ENCODE results near the gene GALNT6. TPM values are rescaled to one million over a fixed set of nuclear protein-coding genes. Genes with fewer than 3 reads are reported as not detected.

The GALNT6 gene, protein sequence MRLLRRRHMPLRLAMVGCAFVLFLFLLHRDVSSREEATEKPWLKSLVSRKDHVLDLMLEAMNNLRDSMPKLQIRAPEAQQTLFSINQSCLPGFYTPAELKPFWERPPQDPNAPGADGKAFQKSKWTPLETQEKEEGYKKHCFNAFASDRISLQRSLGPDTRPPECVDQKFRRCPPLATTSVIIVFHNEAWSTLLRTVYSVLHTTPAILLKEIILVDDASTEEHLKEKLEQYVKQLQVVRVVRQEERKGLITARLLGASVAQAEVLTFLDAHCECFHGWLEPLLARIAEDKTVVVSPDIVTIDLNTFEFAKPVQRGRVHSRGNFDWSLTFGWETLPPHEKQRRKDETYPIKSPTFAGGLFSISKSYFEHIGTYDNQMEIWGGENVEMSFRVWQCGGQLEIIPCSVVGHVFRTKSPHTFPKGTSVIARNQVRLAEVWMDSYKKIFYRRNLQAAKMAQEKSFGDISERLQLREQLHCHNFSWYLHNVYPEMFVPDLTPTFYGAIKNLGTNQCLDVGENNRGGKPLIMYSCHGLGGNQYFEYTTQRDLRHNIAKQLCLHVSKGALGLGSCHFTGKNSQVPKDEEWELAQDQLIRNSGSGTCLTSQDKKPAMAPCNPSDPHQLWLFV
- total RNA-seq = 1 to 10 TPM in 2 of 4 donors, under 1 TPM in 2; 0.36 to 2.1 (median 0.84) TPM
- polyA plus RNA-seq = under 1 TPM; 0.10 to 0.40 (median 0.14) TPM
- long read RNA-seq, donor 1, partial matches to known transcripts = 0 of 2 reads
- long read RNA-seq, donor 1, other reads (novel, unspliced or antisense) = 2 of 2 reads
- long read RNA-seq, donor 2, partial matches to known transcripts = 0 of 1 reads
- long read RNA-seq, donor 2, other reads (novel, unspliced or antisense) = 1 of 1 reads

DNA sequence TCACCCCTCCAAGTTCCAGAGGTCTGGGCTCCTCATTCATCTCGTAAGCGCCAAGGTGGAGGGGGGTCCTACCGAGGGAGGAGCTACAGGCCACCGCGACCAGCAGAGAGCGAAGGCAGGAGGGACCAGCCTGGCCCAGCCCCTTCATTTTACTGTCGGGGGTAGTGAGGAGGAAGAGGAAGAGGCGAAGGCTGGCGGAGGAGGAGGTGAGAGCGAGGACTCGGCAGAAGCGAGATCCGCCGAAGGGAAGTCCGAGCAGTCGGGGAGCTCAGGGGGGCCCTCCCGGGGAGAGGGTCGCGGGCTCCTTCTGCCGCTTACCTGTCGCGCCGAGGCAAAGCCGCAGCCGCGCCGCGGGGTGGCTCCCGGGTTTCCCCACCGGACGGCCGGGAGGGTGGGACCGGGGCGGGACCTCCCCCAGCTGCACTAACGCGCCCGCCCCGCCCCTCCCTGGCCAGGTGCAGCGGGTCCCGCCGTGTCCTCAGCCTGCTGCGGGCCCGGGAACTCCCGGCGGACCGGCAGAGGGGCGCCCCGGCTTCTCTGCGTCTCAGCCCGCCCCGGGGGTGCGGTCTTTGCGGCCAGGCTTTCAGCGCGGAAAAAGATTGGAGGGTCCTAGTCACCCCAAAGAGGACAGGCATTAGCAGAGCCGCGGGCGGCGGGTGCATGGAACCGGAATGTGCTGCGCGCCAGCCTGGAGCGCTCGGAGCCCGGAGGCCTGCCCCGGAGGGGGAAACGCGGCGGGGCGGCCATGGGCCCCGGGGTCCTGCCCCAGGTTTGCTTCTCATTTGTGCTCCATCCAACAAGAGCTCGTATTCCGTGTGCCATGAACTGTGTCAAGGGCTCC, at the start of gene GALNT6:
Gene GALNT6, minus strand, starts transcription at position 124 of the 841 bp plus-strand sequence. CDS start 11,625 bp downstream, outside the sequence.
- peaks cover 3% of the 10 kb centered on the region for H3K4me1 ChIP-seq
- peak within 1 kb of the TSS; percentile 73 for H3K4me3 ChIP-seq
- TF ChIP-seq, protein P1, sequence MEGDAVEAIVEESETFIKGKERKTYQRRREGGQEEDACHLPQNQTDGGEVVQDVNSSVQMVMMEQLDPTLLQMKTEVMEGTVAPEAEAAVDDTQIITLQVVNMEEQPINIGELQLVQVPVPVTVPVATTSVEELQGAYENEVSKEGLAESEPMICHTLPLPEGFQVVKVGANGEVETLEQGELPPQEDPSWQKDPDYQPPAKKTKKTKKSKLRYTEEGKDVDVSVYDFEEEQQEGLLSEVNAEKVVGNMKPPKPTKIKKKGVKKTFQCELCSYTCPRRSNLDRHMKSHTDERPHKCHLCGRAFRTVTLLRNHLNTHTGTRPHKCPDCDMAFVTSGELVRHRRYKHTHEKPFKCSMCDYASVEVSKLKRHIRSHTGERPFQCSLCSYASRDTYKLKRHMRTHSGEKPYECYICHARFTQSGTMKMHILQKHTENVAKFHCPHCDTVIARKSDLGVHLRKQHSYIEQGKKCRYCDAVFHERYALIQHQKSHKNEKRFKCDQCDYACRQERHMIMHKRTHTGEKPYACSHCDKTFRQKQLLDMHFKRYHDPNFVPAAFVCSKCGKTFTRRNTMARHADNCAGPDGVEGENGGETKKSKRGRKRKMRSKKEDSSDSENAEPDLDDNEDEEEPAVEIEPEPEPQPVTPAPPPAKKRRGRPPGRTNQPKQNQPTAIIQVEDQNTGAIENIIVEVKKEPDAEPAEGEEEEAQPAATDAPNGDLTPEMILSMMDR (IDR thresholded peaks at IDR 0.05) = no peak
- peaks cover 0 to 35% (median 15%) of the 10 kb centered on the region in 3 donors for H3K27me3 ChIP-seq (ENCODE audit: insufficient read depth in 3 of 3, low read length in 2 of 3)
- no peak for DNase-seq
- WGBS, 3 donors = 1 to 2% (median 2%) methylated on average over 48 to 73 of the region's 73 CpGs
- H3K36me3 ChIP-seq (ENCODE audit: insufficient read depth in 1 of 2, low read depth in 1 of 2) = no peaks in the 10 kb centered on the region
- intact Hi-C loops (cut with DNase I) = no loop called here
- peak; percentile 55 to 74 (median 59) for ATAC-seq
- H3K9me3 ChIP-seq = no peaks in the 10 kb centered on the region
- no peak within 1 kb of the TSS for H3K27ac ChIP-seq

DNA sequence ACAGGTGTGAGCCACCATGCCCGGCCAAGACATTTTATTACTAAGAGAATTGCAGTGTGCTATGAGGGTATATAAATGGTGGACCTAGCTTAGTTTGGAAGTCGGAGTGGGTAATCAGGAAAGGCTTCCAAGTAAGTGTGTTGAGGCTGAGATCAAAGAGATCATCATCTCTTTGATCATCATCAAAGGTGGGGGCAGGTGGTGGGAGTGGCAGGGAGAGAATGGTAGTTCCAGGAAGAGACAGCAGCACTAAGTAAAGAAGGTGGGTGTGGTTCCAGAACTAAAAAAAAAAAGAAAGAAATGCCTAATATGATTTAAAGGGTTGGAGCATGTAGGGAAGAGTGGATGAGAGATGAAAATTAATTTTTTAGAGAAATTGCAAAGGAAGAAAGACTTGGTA, 48.1 kb upstream of the GALNT6 start:
- WGBS, 3 donors = 53 to 66% (median 63%) methylated on average over 2 of the region's 2 CpGs
- no peaks in the 10 kb centered on the region for H3K4me1 ChIP-seq
- H3K4me3 ChIP-seq = no peak overlapping the region
- H3K36me3 ChIP-seq (ENCODE audit: insufficient read depth in 1 of 2, low read depth in 1 of 2) = no peaks in the 10 kb centered on the region
- DNase-seq (no peak), ATAC-seq (no peak)
- H3K9me3 ChIP-seq = no peaks in the 10 kb centered on the region
- peaks cover 0 to 6% (median 0%) of the 10 kb centered on the region in 3 donors for H3K27me3 ChIP-seq (ENCODE audit: insufficient read depth in 3 of 3, low read length in 2 of 3)
- TF ChIP-seq, protein P1 (IDR thresholded peaks at IDR 0.05) = no peak
- intact Hi-C loops (cut with DNase I) = no loop called here
- no peak overlapping the region for H3K27ac ChIP-seq

DNA sequence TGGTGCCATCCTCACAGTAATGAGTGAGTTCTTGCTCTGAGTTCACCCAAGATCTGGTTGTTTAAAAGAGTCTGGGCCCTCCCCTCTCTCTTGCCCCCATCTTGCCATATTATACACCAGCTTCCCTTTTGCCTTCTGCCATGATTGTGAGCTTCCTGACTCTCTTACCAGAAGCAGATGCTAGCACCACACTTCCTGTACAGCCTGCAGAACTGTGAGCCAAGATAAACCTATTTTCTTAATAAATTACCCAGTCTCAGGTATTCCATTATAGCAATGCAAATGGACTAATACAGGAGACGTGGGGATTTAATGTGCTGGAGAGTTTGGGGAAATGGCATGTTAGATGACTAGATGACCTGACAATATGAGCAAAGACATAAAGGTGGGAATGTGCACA, 46.2 kb upstream of the GALNT6 start:
- DNase-seq (no peak), ATAC-seq (no peak)
- WGBS, 3 donors = 57 to 71% (median 59%) methylated on average over 1 of the region's 1 CpG
- Histone ChIP-seq H3K4me1 (no peaks in the 10 kb centered on the region), H3K27me3 (ENCODE audit: insufficient read depth in 3 of 3, low read length in 2 of 3) (peaks cover 0 to 6% (median 0%) of the 10 kb centered on the region in 3 donors), H3K4me3 (no peak overlapping the region), H3K36me3 (ENCODE audit: insufficient read depth in 1 of 2, low read depth in 1 of 2) (no peaks in the 10 kb centered on the region), H3K9me3 (no peaks in the 10 kb centered on the region), H3K27ac (no peak overlapping the region)
- intact Hi-C loops (cut with DNase I) = no loop called here
- TF ChIP-seq, protein P1 (IDR thresholded peaks at IDR 0.05) = no peak

DNA sequence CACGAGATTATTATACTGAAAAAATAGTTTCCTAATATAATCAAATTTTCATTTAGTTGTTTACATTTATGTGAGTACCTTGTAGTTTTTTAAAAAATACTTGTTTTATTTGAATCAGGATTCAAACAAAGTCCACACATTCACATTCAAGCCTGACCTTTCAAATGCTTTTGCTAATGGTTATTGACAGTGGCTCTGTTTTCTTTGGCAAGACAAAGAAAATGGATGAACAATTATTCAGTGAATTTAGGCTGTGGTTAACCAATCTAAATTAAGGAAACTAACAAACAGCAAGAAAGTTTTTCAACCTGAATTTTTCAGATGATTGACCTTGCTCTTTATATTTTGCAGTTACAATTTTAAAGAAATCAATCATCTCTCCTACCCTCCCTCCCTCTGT, 43.1 kb upstream of the GALNT6 start:
- ATAC-seq (no peak), DNase-seq (no peak)
- Histone ChIP-seq H3K36me3 (ENCODE audit: insufficient read depth in 1 of 2, low read depth in 1 of 2) (no peaks in the 10 kb centered on the region), H3K27me3 (ENCODE audit: insufficient read depth in 3 of 3, low read length in 2 of 3) (no peaks in the 10 kb centered on the region), H3K9me3 (no peaks in the 10 kb centered on the region), H3K27ac (no peak overlapping the region), H3K4me3 (no peak overlapping the region), H3K4me1 (no peaks in the 10 kb centered on the region)
- TF ChIP-seq, protein P1 (IDR thresholded peaks at IDR 0.05) = no peak
- intact Hi-C loops (cut with DNase I) = no loop called here
- WGBS, 3 donors = 46 to 54% (median 51%) methylated on average over 1 of the region's 1 CpG
